ENCODE measurements around the gene FOXJ3.

FOXJ3 gene

GRCh38 chr1:42152907-42153600 lies 182.0 kb downstream of the FOXJ3 start, which contains the start of gene GUCA2B:
TSS of gene GUCA2B (plus strand) at chr1:42153410. CDS start at chr1:42153451, 41 bp downstream.
- no peak for DNase-seq
- intact Hi-C loops (cut with DNase I): no loop called here

- intact Hi-C loops (cut with DNase I): no loop called here
- DNase-seq: no peak
Observed at GRCh38 chr1:42152119-42152518, 182.9 kb downstream of the FOXJ3 start.

- intact Hi-C loops (cut with DNase I): no loop called here
Observed at GRCh38 chr1:42150651-42151050, 184.4 kb downstream of the FOXJ3 start.

GRCh38 chr1:42148166-42148565 lies 186.9 kb downstream of the FOXJ3 start:
- DNase-seq: no peak
- intact Hi-C loops (cut with DNase I): loop anchor here (5.0 kb wide), 1 partner anchor 599 kb away; no protein-coding TSS in a partner anchor

More at GRCh38 chr1:42150651-42151050, 184.4 kb downstream of the FOXJ3 start:
- DNase-seq: no peak

GRCh38 chr1:42146626-42147320 lies 188.3 kb downstream of the FOXJ3 start:
- intact Hi-C loops (cut with DNase I): loop anchor here (5.0 kb wide), 1 partner anchor 601 kb away; no protein-coding TSS in a partner anchor
- peak in 9 of 10 donors; percentile 34 to 93 (median 70) for DNase-seq

GRCh38 chr1:42145764-42146625 lies 189.0 kb downstream of the FOXJ3 start:
- intact Hi-C loops (cut with DNase I): loop anchor here (5.0 kb wide), 1 partner anchor 601 kb away; no protein-coding TSS in a partner anchor
- DNase-seq: peak in 1 of 10 donors; percentile 84

- no peak for DNase-seq
- intact Hi-C loops (cut with DNase I): loop anchor here (5.0 kb wide), 1 partner anchor 602 kb away; no protein-coding TSS in a partner anchor
Observed at GRCh38 chr1:42145389-42145716, 189.7 kb downstream of the FOXJ3 start.

- intact Hi-C loops (cut with DNase I): loop anchor here (5.0 kb wide), 1 partner anchor 602 kb away; no protein-coding TSS in a partner anchor
- no peak for DNase-seq
Observed at GRCh38 chr1:42144711-42145388, 190.2 kb downstream of the FOXJ3 start.

GRCh38 chr1:42143896-42144710 lies 190.9 kb downstream of the FOXJ3 start:
- no peak for DNase-seq
- intact Hi-C loops (cut with DNase I): no loop called here

- no peak for DNase-seq
- intact Hi-C loops (cut with DNase I): no loop called here
Observed at GRCh38 chr1:42142894-42143675, 191.9 kb downstream of the FOXJ3 start.

- intact Hi-C loops (cut with DNase I): no loop called here
- no peak for DNase-seq
Observed at GRCh38 chr1:42141978-42142377, 193.1 kb downstream of the FOXJ3 start.

- intact Hi-C loops (cut with DNase I): no loop called here
- DNase-seq: no peak
Observed at GRCh38 chr1:42140191-42140590, 194.8 kb downstream of the FOXJ3 start.

- intact Hi-C loops (cut with DNase I): no loop called here
Observed at GRCh38 chr1:42139444-42139843, 195.6 kb downstream of the FOXJ3 start.

GRCh38 chr1:42138586-42138985 lies 196.4 kb downstream of the FOXJ3 start:
- intact Hi-C loops (cut with DNase I): no loop called here
- no peak for DNase-seq

More at GRCh38 chr1:42139444-42139843, 195.6 kb downstream of the FOXJ3 start:
- DNase-seq: no peak

- no peak for DNase-seq
- intact Hi-C loops (cut with DNase I): no loop called here
Observed at GRCh38 chr1:42137766-42138165, 197.3 kb downstream of the FOXJ3 start.

- intact Hi-C loops (cut with DNase I): no loop called here
- no peak for DNase-seq
Observed at GRCh38 chr1:42136466-42136865, 198.6 kb downstream of the FOXJ3 start.

GRCh38 chr1:42135426-42135825 lies 199.6 kb downstream of the FOXJ3 start:
- DNase-seq: no peak
- intact Hi-C loops (cut with DNase I): no loop called here

GRCh38 chr1:42133809-42134526 lies 201.1 kb downstream of the FOXJ3 start:
- intact Hi-C loops (cut with DNase I): no loop called here
- DNase-seq: no peak

Data from posterior cingulate gyrus (tissue), 11 donors.